HG03135 (cell line): ENCODE results near the gene ZNF789.
A peak's percentile ranks its signal among the peaks of the same experiment; 100 is the strongest.
"Not testable (repeated sequence)": the region's sequence is repeated elsewhere in the genome, so short reads cannot be mapped to it uniquely, and the experiment has no call there.

Source experiments
- ATAC-seq: cut with Tn5 transposase; IDR thresholded peaks from one replicate; pipeline ENCODE4 v1.9.1; 2021; ENCODE audit warnings: mild to moderate bottlenecking, moderate library complexity; ENCODE audit not compliant: unreplicated experiment

Gene ZNF789

GRCh38 chr7:99501236-99501635, 28.5 kb downstream of the ZNF789 start:
- ATAC-seq: not testable (repeated sequence)

GRCh38 chr7:99504281-99504602, 31.6 kb downstream of the ZNF789 start:
- ATAC-seq: no peak

- ATAC-seq: peak; percentile 79
These were observed 32.1 kb downstream of the ZNF789 start, which contains the start of gene ZKSCAN5 for GRCh38 chr7:99504603-99505323. TSS of gene ZKSCAN5 (plus strand) at chr7:99504662. CDS start at chr7:99506045, 1,383 bp downstream.

GRCh38 chr7:99505324-99505662, 32.6 kb downstream of the ZNF789 start:
- ATAC-seq: peak; percentile 9

- no peak for ATAC-seq
These were observed 41.4 kb downstream of the ZNF789 start for GRCh38 chr7:99514050-99514449.

GRCh38 chr7:99521399-99521798, 48.7 kb downstream of the ZNF789 start:
- ATAC-seq: no peak

GRCh38 chr7:99525713-99526440, 53.2 kb downstream of the ZNF789 start:
- no peak for ATAC-seq

GRCh38 chr7:99531354-99531765, 58.7 kb downstream of the ZNF789 start:
- no peak for ATAC-seq

GRCh38 chr7:99535667-99536066, 63.0 kb downstream of the ZNF789 start:
- ATAC-seq: no peak
